HFFc6 (cell line): ENCODE measurements around the gene UST. TPM values are rescaled to one million over a fixed set of nuclear protein-coding genes. Genes with fewer than 3 reads are reported as not detected.
"Not testable (repeated sequence)": the region's sequence is repeated elsewhere in the genome, so short reads cannot be mapped to it uniquely, and the experiment has no call there.

Source experiments
- DNase-seq: peaks from one replicate; pipeline ENCODE4 v3.0.0-alpha.2; 2018
- H3K27ac Mint-ChIP-seq: 2 replicates; pipeline ENCODE4 v1.8.0; 2020; ENCODE audit warnings: mild to moderate bottlenecking, mixed read lengths
- H3K27me3 Mint-ChIP-seq: 2 replicates; pipeline ENCODE4 v1.8.0; 2021; ENCODE audit warnings: mild to moderate bottlenecking, moderate library complexity, mixed read lengths; ENCODE audit not compliant: insufficient read depth
- H3K36me3 Mint-ChIP-seq: 2 replicates; pipeline ENCODE4 v1.8.0; 2021; ENCODE audit warnings: low read depth, mixed read lengths
- H3K4me1 Mint-ChIP-seq: 2 replicates; pipeline ENCODE4 v1.8.0; 2020; ENCODE audit warnings: low read depth, mixed read lengths
- H3K4me3 Mint-ChIP-seq: 2 replicates; pipeline ENCODE4 v1.8.0; 2020; ENCODE audit warnings: mild to moderate bottlenecking, moderate library complexity, mixed read lengths
- H3K9me3 Mint-ChIP-seq: 2 replicates; pipeline ENCODE4 v1.8.0; 2020; ENCODE audit warnings: mild to moderate bottlenecking, mixed read lengths
- total RNA-seq, 6 experiments: library from RNA; stranded (reverse); fragmentation: NEBNext Ultra II Directional; extraction: Animal tissue kit (Norgen Biotek cat#: 25700); gene quantifications; 2 replicates in 1 of 6; 3 replicates in 5 of 6; pipeline ENCODE4 v1.2.3, GENCODE V29; 2021
- TF ChIP-seq, protein P1 (sequence below): fragments of 200-600 bp; sonication (generic); IDR thresholded peaks from 2 replicates; pipeline ENCODE4 v1.5.0; 2021; ENCODE audit warnings: antibody characterized with exemption, mild to moderate bottlenecking

The UST gene
- total RNA-seq, 6 experiments from 2014 or later: 12.9 to 17.3 (median 16.7) TPM

- Mint-ChIP-seq H3K4me1 (peaks cover 38% of the 10 kb centered on the region), H3K27ac (no peak overlapping the region), H3K27me3 (no peaks in the 10 kb centered on the region; the same call in 1 of the 2 replicates), H3K4me3 (no peak overlapping the region), H3K9me3 (no peaks in the 10 kb centered on the region), H3K36me3 (no peaks in the 10 kb centered on the region)
- TF ChIP-seq, protein P1, sequence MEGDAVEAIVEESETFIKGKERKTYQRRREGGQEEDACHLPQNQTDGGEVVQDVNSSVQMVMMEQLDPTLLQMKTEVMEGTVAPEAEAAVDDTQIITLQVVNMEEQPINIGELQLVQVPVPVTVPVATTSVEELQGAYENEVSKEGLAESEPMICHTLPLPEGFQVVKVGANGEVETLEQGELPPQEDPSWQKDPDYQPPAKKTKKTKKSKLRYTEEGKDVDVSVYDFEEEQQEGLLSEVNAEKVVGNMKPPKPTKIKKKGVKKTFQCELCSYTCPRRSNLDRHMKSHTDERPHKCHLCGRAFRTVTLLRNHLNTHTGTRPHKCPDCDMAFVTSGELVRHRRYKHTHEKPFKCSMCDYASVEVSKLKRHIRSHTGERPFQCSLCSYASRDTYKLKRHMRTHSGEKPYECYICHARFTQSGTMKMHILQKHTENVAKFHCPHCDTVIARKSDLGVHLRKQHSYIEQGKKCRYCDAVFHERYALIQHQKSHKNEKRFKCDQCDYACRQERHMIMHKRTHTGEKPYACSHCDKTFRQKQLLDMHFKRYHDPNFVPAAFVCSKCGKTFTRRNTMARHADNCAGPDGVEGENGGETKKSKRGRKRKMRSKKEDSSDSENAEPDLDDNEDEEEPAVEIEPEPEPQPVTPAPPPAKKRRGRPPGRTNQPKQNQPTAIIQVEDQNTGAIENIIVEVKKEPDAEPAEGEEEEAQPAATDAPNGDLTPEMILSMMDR: no peak
- no peak for DNase-seq
Measured at GRCh38 chr6:148969603-148970061, 222.8 kb downstream of the UST start.

GRCh38 chr6:148971031-148971927, 224.4 kb downstream of the UST start:
- Mint-ChIP-seq H3K4me3 (no peak overlapping the region), H3K4me1 (peaks cover 38% of the 10 kb centered on the region), H3K27ac (no peak overlapping the region), H3K36me3 (no peaks in the 10 kb centered on the region), H3K9me3 (no peaks in the 10 kb centered on the region), H3K27me3 (no peaks in the 10 kb centered on the region; the same call in 1 of the 2 replicates)
- TF ChIP-seq, protein P1: no peak
- DNase-seq: peak; percentile 34

DNA sequence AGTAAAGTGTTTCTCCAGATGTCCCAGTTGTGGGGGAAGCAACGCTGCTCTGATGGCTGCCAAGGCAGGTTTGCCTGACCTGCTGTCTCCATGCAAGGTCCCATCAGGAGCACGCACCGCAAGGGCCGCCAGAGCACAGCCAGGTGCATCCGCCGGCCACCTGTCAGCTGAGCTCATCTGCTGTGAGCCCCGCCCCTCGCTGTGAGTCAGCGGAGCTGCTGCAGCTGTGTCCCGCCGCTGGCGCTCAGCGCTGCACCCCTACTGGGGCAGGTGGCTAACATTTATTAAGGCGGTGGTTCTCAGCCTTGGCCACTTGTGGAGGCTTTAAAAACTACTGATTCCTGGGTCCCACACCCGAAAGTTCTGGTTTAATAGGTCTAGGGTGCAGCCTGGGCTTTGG, 225.7 kb downstream of the UST start:
- Mint-ChIP-seq H3K36me3 (no peaks in the 10 kb centered on the region), H3K27ac (no peak overlapping the region), H3K27me3 (no peaks in the 10 kb centered on the region), H3K4me3 (no peak overlapping the region), H3K9me3 (no peaks in the 10 kb centered on the region), H3K4me1 (peaks cover 38% of the 10 kb centered on the region)
- TF ChIP-seq, protein P1: no peak
- DNase-seq: no peak

GRCh38 chr6:148973538-148974208, 226.8 kb downstream of the UST start:
- H3K36me3 Mint-ChIP-seq: no peaks in the 10 kb centered on the region
- no peaks in the 10 kb centered on the region for H3K9me3 Mint-ChIP-seq
- H3K27me3 Mint-ChIP-seq: no peaks in the 10 kb centered on the region
- TF ChIP-seq, protein P1: peak; percentile 77
- H3K27ac Mint-ChIP-seq: no peak overlapping the region
- H3K4me1 Mint-ChIP-seq: peaks cover 32% of the 10 kb centered on the region
- H3K4me3 Mint-ChIP-seq: no peak overlapping the region
- DNase-seq: peak; percentile 48

DNA sequence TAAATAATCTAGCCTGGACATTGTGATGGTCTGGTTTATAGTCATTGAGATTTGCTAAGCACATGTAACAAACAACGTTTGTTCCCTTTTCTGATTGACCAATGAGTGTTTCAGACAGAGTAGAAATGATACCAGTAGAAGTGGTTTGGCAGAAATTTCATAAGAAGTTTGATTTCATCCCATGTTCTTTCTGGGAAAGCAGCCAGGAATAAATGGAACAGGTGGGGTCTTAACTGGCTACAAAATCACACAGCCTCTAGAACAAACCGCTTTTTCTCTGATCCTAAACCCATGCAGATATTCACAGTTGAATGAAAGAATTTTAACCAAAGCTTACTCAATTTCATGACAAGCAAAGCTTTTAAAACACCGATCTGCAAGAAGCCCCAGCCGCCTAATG, 227.5 kb downstream of the UST start:
- Mint-ChIP-seq H3K9me3 (no peaks in the 10 kb centered on the region), H3K4me3 (no peak overlapping the region), H3K36me3 (no peaks in the 10 kb centered on the region), H3K4me1 (peaks cover 25% of the 10 kb centered on the region), H3K27me3 (no peaks in the 10 kb centered on the region), H3K27ac (no peak overlapping the region)
- no peak for DNase-seq
- TF ChIP-seq, protein P1: no peak

GRCh38 chr6:148978298-148978697, 231.5 kb downstream of the UST start:
- H3K4me1 Mint-ChIP-seq: peaks cover 36% of the 10 kb centered on the region
- not testable (repeated sequence) for DNase-seq, H3K9me3 Mint-ChIP-seq, H3K27me3 Mint-ChIP-seq, H3K4me3 Mint-ChIP-seq, H3K36me3 Mint-ChIP-seq, H3K27ac Mint-ChIP-seq
